RCC 7860 (cell line): ENCODE results near the gene DMC1.

Experiments
- DNase-seq: peaks from one replicate; pipeline ENCODE4 v3.0.0-alpha.2; 2015; ENCODE audit warnings: low spot score
- FAIRE-seq: peaks from 2 replicates; lab custom pipeline; 2012; peaks lifted over from hg19 to GRCh38; lab: Jason Lieb, UNC

Gene DMC1

DNA sequence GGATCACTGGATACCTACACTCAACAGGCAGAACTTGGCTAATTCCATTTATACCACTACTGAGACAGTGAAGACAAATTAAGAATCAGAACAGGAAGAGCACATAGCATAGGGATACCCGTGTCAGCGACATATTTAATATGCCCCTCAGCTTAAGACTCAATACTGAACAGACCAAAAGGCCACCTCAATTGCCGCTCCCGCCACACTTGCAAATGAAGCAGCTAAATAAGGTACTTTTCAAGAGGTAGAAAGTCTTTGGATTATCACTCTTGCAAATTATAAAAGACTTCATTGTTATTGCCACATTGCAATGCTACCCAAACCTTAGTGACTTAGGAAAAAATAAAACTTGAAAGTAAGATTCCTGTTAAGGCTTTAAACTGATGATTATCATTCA lies 67.0 kb downstream of the DMC1 start:
- FAIRE-seq = no peak

DNA sequence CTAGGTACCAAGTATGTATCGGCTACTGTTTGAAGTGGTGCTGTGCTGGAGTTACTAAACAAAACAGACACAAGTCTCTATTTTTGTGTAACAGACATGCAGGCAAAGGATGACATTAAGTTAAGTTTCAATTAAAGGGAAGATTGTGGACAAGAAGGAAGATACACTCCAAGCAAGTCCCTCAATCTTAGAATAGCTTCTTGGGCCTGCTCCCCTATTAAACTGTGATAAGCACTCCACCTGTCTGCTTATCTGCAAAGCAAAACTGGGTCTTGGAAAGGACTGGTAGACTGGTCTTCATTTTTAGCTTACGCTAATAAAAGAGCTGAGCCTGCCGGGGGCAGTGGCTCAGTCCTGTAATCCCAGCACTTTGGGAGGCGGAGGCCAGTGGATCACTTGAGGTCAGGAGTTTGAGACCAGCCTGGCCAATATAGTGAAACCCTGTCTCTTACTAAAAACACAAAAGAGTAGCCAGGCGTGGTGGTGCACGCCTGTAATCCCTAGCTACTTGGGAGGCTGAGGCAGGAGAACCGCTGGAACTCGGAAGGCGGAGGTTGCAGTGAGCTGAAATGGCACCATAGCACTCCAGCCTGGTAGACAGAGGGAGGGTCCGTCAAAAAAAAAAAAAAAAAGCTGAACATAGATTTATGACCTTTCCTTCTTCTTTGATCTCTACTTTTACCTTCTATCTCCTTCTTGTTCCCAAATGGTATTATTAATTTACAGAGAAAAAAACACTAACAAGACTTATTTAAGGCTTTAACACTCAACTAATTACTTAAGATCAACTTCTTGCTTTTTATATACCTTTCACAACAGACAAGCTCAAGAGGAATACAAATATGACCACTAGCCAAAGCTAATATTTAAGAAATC lies 67.9 kb downstream of the DMC1 start:
- FAIRE-seq (no peak), DNase-seq (no peak)

More for the DNA sequence above, 67.0 kb downstream of the DMC1 start:
- DNase-seq = no peak

DNA sequence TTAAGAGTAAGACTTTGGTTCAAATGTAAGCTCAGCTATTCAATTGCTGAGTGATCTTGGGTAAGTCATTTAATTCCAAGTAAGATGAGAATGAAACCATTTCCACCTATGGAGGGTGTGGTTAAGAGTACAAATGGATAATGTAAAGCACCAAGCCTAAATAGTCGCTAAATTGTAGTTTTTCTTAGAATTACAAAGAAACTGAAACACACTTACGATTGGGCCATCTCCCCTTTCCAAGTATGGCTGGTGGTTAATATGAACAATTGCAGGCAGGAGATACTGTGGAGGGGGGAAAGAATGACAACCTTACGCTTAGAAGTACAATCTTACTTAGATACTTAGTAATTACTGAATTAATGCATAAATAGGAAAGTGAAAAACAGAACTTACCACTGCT lies 72.1 kb downstream of the DMC1 start:
- no peak for FAIRE-seq
- DNase-seq = no peak

DNA sequence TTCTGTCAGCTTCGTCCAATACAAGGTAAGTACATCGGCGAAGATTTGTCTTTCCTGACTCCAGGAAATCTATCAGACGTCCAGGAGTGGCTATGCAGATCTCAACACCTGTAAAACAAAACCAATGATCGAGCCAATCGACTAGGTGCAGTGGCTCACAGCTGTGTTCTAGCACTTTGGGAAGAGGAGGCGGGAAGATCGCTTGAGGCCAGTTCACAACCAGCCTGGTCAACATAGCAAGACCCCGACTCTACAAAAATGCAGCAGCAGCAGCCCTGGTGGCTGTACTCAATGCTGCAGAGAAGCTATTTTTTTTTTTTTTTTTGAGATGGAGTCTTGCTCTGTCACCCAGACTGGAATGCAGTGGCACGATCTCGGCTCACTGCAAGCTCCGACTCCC lies 75.0 kb downstream of the DMC1 start:
- DNase-seq (no peak), FAIRE-seq (no peak)

DNA sequence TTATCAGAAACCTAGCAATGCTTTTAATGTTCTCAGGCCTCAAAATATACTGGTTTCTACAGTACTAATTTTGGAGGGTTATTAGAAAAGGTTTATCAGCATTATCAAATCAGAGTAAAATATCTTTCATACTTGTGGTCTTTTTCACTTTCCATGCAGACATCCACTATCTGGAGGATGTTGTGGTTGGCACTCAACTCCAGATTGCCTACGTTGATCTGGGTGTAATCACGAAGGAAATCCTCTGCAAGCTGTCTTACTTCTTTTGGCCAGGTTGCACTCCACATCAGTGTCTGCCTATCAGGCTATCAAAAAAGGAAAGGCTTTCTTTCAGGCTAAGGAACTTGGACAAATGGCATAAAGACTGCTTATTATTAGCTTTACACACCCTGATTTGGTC lies 75.5 kb downstream of the DMC1 start:
- no peak for DNase-seq
- FAIRE-seq = no peak

GRCh38 chr22:38491707-38492348 lies 78.2 kb downstream of the DMC1 start:
- no peak for FAIRE-seq
- DNase-seq = no peak

- no peak for FAIRE-seq
Observed at GRCh38 chr22:38490915-38491314, 79.1 kb downstream of the DMC1 start.

DNA sequence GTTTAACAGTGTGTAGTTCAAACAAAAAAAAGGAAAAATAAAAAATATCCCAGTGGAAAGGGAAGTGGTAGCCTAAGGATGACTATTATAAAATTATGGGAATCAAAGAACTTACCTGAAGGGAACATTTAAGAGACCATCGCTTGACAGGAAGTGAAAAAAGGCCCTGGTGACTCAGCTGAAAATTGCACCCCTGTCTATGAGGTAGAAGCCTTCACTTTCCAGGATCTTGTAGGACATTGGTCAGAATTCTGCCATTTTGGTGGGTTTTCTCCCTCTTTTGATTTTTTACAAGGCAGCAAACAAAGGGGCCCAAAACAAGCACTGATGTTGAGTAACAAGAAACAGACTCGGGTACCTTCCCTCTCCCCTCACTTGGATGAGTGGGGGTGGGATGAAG lies 79.5 kb downstream of the DMC1 start:
- FAIRE-seq (no peak), DNase-seq (no peak)

More at GRCh38 chr22:38490915-38491314, 79.1 kb downstream of the DMC1 start:
- DNase-seq = no peak

DNA sequence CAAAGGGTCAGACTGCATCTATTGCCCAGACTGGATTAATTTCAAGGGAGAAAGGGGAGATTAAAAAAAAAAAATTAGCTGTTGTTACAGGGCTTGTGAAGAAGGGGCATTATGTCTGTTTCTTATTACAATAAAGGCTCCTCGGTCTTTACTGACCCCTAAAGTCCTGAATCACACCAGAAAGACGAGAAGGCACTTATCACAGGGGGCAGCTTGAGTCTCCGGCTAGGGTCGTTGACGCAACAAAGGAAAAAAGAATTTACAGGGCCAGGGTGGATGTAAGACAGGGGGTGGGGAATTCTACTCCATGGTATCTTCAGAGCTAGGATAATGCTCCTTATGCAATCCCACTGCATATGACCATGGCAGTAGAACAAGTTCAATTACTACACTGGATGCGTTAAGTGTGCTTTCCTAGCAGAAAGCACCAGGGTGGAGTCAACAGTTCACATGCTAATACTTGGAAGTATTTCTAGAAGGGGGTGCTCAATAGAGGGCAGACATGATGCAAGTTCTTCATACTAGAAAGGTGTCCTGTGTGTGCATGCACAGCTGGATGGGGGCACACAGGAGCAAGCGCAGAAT lies 80.3 kb downstream of the DMC1 start:
- DNase-seq (no peak), FAIRE-seq (no peak)

DNA sequence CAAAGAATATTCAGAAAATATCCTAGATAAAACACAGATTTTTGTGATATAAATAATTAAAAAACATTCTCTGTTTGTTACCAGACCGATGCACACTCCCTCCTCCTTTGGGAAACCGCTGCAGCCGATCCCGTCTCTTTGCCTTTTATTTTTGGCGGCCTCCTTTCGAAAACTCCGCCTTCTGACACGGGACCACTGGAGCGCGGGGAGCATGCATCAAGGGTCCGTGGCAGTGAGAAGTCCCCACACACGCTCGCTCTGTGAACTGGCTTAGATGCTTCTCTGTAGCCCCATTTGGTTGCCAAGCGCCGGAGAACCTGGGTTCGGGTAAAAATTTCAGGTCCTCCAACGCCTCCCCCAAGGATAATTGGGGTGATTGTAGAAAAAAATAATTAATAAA lies 80.8 kb downstream of the DMC1 start:
- DNase-seq (no peak), FAIRE-seq (no peak)

- FAIRE-seq (no peak), DNase-seq (no peak)
Observed at GRCh38 chr22:38487946-38488345, 82.0 kb downstream of the DMC1 start.

GRCh38 chr22:38485783-38486182 lies 84.2 kb downstream of the DMC1 start:
- DNase-seq = no peak
- no peak for FAIRE-seq

DNA sequence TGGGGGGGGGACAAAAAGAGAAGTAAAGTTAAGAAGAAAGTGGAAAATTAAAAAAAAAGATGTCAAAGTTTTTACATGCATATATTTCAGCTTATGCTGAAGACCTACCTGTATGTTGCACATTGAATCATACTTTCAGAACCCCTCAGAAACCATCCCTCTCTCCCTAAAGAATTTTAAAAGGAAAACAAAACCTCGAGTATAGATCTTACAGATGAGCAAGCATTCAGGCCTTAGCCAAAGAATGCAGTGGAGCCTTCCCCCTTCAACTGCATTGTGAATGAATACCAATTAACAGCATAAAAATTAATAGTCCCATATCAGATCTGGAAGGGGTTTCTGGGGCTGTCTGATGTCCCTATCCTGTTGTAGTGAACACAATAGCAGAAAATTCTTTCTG lies 85.7 kb downstream of the DMC1 start:
- FAIRE-seq = no peak
- DNase-seq = no peak

- FAIRE-seq = no peak
- DNase-seq = no peak
Observed at GRCh38 chr22:38482662-38483308, 87.2 kb downstream of the DMC1 start.

DNA sequence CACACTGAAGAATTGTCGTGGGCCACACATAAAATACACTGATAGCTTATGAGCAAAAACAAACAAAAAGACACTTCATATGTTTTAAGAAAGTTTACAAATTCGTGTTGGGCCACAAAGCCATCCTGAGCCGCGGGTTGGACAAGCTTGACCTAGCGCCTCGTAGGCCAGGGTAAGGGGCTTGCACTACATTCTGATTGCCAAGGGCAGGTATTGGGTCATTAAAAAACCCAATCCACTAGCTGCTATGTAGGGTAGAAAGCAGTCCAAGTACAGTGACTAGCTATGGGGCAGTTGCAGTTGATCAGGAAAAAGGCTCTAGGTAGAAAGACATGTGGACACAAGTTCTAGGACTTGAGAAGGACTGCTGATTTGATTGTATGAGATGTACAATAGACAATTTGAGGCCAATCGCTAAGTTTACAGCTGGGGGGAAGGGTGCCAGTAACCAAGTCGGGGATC lies 88.1 kb downstream of the DMC1 start:
- FAIRE-seq (no peak), DNase-seq (no peak)

DNA sequence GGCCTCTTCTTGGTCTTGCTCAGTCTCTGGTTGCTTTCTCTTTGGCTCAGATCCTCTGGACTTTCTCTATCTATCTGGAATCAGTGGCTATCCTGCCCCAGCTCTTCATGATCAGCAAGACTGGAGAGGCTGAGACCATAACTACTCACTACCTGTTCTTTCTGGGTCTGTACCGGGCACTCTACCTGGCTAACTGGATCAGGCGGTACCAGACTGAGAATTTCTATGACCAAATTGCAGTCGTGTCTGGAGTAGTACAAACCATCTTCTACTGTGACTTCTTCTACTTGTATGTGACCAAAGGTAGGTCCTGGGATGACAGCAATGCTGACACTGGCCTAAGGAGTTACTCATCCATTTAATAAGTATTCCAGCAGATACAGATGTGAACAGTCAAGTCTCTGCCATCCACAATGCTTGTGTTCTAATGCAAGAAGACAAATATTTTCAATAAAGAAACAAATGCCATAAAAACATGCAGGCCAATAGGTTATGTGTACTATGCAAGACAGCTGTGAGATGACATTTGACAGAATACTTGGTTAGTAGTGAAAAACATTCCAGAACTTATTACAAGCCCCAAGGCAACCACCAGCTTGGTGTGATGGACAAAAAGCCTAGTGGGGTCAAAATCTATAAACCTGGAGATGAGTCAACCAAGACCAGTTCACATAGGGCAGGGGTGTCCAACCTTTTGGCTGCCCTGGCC lies 88.7 kb downstream of the DMC1 start:
- no peak for FAIRE-seq
- DNase-seq = no peak

DNA sequence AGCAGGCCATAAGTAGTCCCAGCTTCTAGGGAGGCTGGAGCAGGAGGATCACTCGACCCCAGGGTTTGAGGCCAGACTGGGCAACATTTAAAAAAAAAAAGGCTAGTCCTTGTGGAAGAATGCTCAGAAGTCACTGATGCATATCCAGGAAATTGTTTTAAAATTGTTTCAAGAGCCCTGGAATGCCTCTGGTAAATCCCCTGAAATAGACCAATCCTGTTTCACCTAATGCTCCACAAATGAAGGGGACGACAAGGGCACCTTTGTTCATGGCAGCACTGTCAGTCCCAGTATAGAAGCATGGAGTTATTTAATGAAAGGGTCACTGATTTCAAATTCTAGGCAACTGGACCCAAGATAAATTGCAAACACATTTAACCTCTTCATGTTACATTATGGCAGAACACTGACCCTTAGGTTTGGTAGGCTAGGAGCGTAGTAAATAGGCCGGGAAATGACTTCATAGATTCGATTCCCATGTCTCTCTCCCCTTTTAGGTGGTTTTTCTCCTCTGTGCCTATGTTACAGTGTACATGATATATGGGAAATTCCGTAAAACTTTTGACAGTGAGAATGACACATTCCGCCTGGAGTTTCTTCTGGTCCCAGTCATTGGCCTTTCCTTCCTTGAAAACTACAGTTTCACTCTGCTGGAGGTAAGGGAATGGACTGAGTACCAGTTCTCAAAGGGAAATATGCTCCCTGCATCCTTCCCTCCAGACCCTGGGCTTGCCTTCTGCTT lies 90.7 kb downstream of the DMC1 start:
- peak; percentile 59 for DNase-seq
- peak; percentile 75 for FAIRE-seq

- FAIRE-seq (no peak), DNase-seq (no peak)
Observed at GRCh38 chr22:38477585-38477984, 92.4 kb downstream of the DMC1 start.

DNA sequence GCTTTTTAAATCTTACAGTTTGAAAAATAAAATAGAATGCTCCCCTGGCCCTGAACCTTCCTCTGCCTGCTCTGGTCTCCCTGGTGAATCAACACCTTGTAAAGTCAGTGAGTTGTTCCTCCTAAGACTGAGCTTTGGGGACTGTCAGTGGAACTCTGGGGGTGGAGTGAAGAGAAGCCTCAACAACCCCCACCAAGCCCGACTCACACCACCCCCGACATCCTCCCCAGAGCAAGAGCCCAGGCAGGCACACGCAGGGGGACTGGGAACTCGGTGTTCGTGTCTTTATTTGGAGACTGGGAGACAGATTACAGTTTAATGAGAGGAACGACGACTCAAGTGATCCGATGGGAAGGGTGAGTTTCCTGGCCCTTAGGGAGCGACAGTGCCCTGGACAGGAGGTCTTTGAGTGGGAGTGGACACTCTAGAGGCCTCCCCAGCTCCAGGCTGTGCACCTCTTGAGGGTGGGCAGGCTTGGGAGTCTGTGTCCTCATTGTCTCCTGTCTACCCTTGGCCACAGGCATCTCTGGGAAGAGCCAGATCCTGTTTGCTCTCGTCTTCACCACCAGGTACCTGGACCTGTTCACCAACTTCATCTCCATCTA lies 95.9 kb downstream of the DMC1 start:
- FAIRE-seq (no peak), DNase-seq (no peak)

DNA sequence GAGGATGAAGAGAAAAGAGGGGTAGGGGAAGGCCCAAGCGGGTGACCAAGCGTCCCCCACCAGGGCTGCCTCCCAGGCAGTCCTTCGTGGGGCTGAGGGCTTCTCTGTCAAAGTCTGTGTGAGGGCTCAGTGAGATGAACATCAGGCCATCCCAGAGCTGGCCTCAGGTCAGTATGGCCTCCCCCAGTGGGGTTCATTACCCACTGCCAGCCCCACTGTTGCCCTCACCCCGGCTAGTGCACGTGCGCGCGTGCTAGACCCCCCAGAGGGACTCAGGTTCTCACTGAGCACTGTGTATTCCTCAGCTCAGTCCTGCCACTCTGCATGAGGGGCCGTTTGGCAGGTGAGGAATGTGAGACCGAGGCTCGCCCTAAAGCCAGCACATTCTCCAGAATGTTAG lies 98.7 kb downstream of the DMC1 start:
- DNase-seq (no peak), FAIRE-seq (no peak)
